ENCODE data around the gene LTBP2. TPM values are rescaled to one million over a fixed set of nuclear protein-coding genes. Genes with fewer than 3 reads are reported as not detected.

LTBP2 gene
- total RNA-seq, 1 experiment from 2014 or later = 124 TPM

DNA sequence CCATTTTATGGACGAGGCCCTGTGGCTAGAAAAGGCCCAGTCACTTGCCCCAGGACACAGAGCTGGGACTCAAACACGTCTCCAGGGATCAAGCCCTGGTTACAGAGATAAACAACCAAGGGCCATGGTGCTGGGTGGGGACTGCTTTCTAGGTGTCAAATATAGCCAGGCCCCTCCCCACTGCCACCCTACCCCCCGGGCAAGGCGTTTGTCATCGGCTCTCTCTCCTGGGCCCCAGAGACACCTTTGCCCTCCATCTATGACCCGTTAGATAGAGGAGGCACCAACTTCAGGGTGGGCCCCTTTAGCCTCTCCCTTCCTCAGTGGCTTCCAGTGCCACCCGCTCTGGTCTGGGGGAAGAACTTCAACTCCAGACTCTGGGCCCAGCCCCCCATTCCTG, 18.0 kb downstream of the LTBP2 start:
- Histone ChIP-seq H3K79me2 (ENCODE audit: low read depth) (0 out of 2 replicates have a peak, but pooled peaks cover 8% of the 10 kb centered on the region), H4K20me1 (ENCODE audit: insufficient read depth) (no peaks in the 10 kb centered on the region), H3K36me3 (ENCODE audit: low read depth) (no peaks in the 10 kb centered on the region), H3K4me2 (no peak overlapping the region), H3K4me3 (no peak overlapping the region), H3K27me3 (ENCODE audit: insufficient read depth, low read depth) (no peaks in the 10 kb centered on the region), H3K9me3 (ENCODE audit: insufficient read depth, low read depth) (no peaks in the 10 kb centered on the region), H3K9me2 (ENCODE audit: insufficient read depth) (no peaks in the 10 kb centered on the region), H3K4me1 (replicated peaks; ENCODE audit: insufficient read depth) (no peaks in the 10 kb centered on the region), H3F3A (ENCODE audit: insufficient read depth, low read depth) (no peaks in the 10 kb centered on the region), H2AFZ (no peak overlapping the region), H3K27ac (no peak overlapping the region)
- BruUV-seq (replicated peaks) = no TSS peak
- no peak for TF ChIP-seq CTCF (conservative IDR thresholded peaks at IDR 0.05)
- TF ChIP-seq EZH2 (IDR thresholded peaks at IDR 0.05; ENCODE audit: low read depth) = no peak
- DNase-seq = peak in 1 of 2 experiments; percentile 36
- intact Hi-C loops (cut with micrococcal nuclease; ENCODE audit: unreplicated experiment) = no loop called here
- CTCF ChIA-PET = interaction anchor here (1.1 kb wide), 1 partner anchor 21 kb away, joined by 3 read pairs; no protein-coding TSS in a partner anchor
- POLR2A ChIA-PET (ENCODE audit: unreplicated experiment) = no interaction called here

- no peak for DNase-seq
- no peak overlapping the region for H3K4me2 ChIP-seq
- peak overlapping the region; percentile 16; the same call in 1 of the 2 replicates for H3K27ac ChIP-seq
- no peak overlapping the region for H3K4me3 ChIP-seq
- no peaks in the 10 kb centered on the region for H3K4me1 ChIP-seq (replicated peaks; ENCODE audit: insufficient read depth)
- H3K36me3 ChIP-seq (ENCODE audit: low read depth) = no peaks in the 10 kb centered on the region
- TF ChIP-seq EZH2 (IDR thresholded peaks at IDR 0.05; ENCODE audit: low read depth) = no peak
- no peak for TF ChIP-seq CTCF (conservative IDR thresholded peaks at IDR 0.05)
- no TSS peak for BruUV-seq (replicated peaks)
- H3K9me2 ChIP-seq (ENCODE audit: insufficient read depth) = no peaks in the 10 kb centered on the region
- ChIA-PET POLR2A (ENCODE audit: unreplicated experiment) (no interaction called here), CTCF (no interaction called here)
- no peaks in the 10 kb centered on the region for H3F3A ChIP-seq (ENCODE audit: insufficient read depth, low read depth)
- no peaks in the 10 kb centered on the region for H4K20me1 ChIP-seq (ENCODE audit: insufficient read depth)
- no peak overlapping the region for H2AFZ ChIP-seq
- no peaks in the 10 kb centered on the region for H3K9me3 ChIP-seq (ENCODE audit: insufficient read depth, low read depth)
- 0 out of 2 replicates have a peak, but pooled peaks cover 14% of the 10 kb centered on the region for H3K79me2 ChIP-seq (ENCODE audit: low read depth)
- intact Hi-C loops (cut with micrococcal nuclease; ENCODE audit: unreplicated experiment) = no loop called here
- H3K27me3 ChIP-seq (ENCODE audit: insufficient read depth, low read depth) = no peaks in the 10 kb centered on the region
These were observed 18.6 kb downstream of the LTBP2 start for GRCh38 chr14:74593241-74593953.

GRCh38 chr14:74592476-74593201, 19.4 kb downstream of the LTBP2 start:
- no peak for TF ChIP-seq EZH2 (IDR thresholded peaks at IDR 0.05; ENCODE audit: low read depth)
- TF ChIP-seq CTCF (conservative IDR thresholded peaks at IDR 0.05) = no peak
- Histone ChIP-seq H3K4me2 (no peak overlapping the region), H3K9me2 (ENCODE audit: insufficient read depth) (no peaks in the 10 kb centered on the region), H4K20me1 (ENCODE audit: insufficient read depth) (no peaks in the 10 kb centered on the region), H3K36me3 (ENCODE audit: low read depth) (no peaks in the 10 kb centered on the region), H3K4me1 (replicated peaks; ENCODE audit: insufficient read depth) (no peaks in the 10 kb centered on the region), H2AFZ (no peak overlapping the region), H3K27me3 (ENCODE audit: insufficient read depth, low read depth) (no peaks in the 10 kb centered on the region), H3K27ac (no peak overlapping the region), H3K9me3 (ENCODE audit: insufficient read depth, low read depth) (no peaks in the 10 kb centered on the region), H3F3A (ENCODE audit: insufficient read depth, low read depth) (no peaks in the 10 kb centered on the region; the same call in 1 of the 2 replicates), H3K79me2 (ENCODE audit: low read depth) (0 out of 2 replicates have a peak, but pooled peaks cover 20% of the 10 kb centered on the region), H3K4me3 (no peak overlapping the region)
- intact Hi-C loops (cut with micrococcal nuclease; ENCODE audit: unreplicated experiment) = no loop called here
- DNase-seq = no peak
- CTCF ChIA-PET = interaction anchor here (0.6 to 1.0 kb wide), 2 partner anchors 223 to 269 kb away, joined by 3 to 6 read pairs; no protein-coding TSS in a partner anchor
- POLR2A ChIA-PET (ENCODE audit: unreplicated experiment) = interaction anchor here (0.6 to 0.7 kb wide), 2 partner anchors 22 to 31 kb away, joined by 6 to 8 read pairs; no protein-coding TSS in a partner anchor
- BruUV-seq (replicated peaks) = no TSS peak

All from PC-9 (cell line).